ENCODE data around the gene GPRC5C.

GRCh38 chr17:74457820-74458166 is 25.9 kb downstream of the GPRC5C start:
- TF ChIP-seq CTCF (IDR thresholded peaks at IDR 0.05): no peak
- no peak for TF ChIP-seq POLR2A (IDR thresholded peaks at IDR 0.05)
